ENCODE results near the gene BCL11B. TPM values are rescaled to one million over a fixed set of nuclear protein-coding genes. Genes with fewer than 3 reads are reported as not detected.

BCL11B gene
- total and polyA plus RNA-seq, 10 of the 15 experiments (the other 5 are each of a cell fraction or from before 2014, with no cell fraction given) = 0.38 to 5.5 (median 1.3) TPM

GRCh38 chr14:99141236-99141635, 130.8 kb downstream of the BCL11B start:
- no peak overlapping the region for H3K27ac ChIP-seq (ENCODE audit: control insufficient read depth, insufficient read depth)
- CTCF ChIA-PET = no interaction called here
- no peaks in the 10 kb centered on the region for H3K79me2 ChIP-seq (ENCODE audit: control insufficient read depth, insufficient read depth, low read length)
- no TSS peak for BruUV-seq (replicated peaks)
- 35% methylated on average over 7 of the region's 7 CpGs for WGBS (ENCODE audit: insufficient coverage, insufficient replicate concordance, low lambda C conversion rate, missing lambda C conversion rate)
- RAD21 ChIA-PET (ENCODE audit: unreplicated experiment) = no interaction called here
- no peaks in the 10 kb centered on the region; the same call in 2 of the 3 replicates for H3K9me3 ChIP-seq (replicated peaks; ENCODE audit: control insufficient read depth, insufficient read depth, low read length)
- H2AFZ ChIP-seq (ENCODE audit: control insufficient read depth, low read depth, low read length) = no peak overlapping the region
- H3K4me3 ChIP-seq = no peak overlapping the region
- intact Hi-C loops (cut with micrococcal nuclease; ENCODE audit: unreplicated experiment) = no loop called here
- DNase-seq (ENCODE audit: low read depth, low spot score) = no peak
- no peak for FAIRE-seq
- SMC1A ChIA-PET (ENCODE audit: uncharacterized antibody, unreplicated experiment) = no interaction called here
- H3K4me1 ChIP-seq (ENCODE audit: control insufficient read depth, insufficient read depth, low read length) = no peaks in the 10 kb centered on the region
- POLR2A ChIA-PET = no interaction called here
- ATAC-seq = no peak
- H3K27me3 ChIP-seq (replicated peaks in 1 of 2; ENCODE audit: control insufficient read depth in 2 of 2, insufficient read depth in 2 of 2, low read length in 1 of 2) = no peaks in the 10 kb centered on the region
- H3K4me2 ChIP-seq (ENCODE audit: control insufficient read depth, insufficient read depth) = no peak overlapping the region
- in situ Hi-C loops (cut with MboI) = no loop called here
- no peak overlapping the region for H3K9ac ChIP-seq (ENCODE audit: control insufficient read depth, insufficient read depth, low read length)
- H3K36me3 ChIP-seq (ENCODE audit: control insufficient read depth in 2 of 2, insufficient read depth in 2 of 2, low read length in 1 of 2) = no peaks in the 10 kb centered on the region
- no peak for TF ChIP-seq MYB (IDR thresholded peaks at IDR 0.05; ENCODE audit: borderline replicate concordance, low read depth, low read length)
- no peak for TF ChIP-seq TARDBP (IDR thresholded peaks at IDR 0.05; ENCODE audit: borderline replicate concordance)
- TF ChIP-seq YY1 (IDR thresholded peaks at IDR 0.05; ENCODE audit: low read depth, low read length) = no peak
- TF ChIP-seq CHD4 (IDR thresholded peaks at IDR 0.05) = no peak
- TF ChIP-seq SMAD5 (IDR thresholded peaks at IDR 0.05; ENCODE audit: low read depth) = no peak
- TF ChIP-seq RAD51 (IDR thresholded peaks at IDR 0.05) = no peak
- TF ChIP-seq JUNB (IDR thresholded peaks at IDR 0.05) = no peak
- TF ChIP-seq CBX5 (IDR thresholded peaks at IDR 0.05; ENCODE audit: low read depth) = no peak
- no peak for TF ChIP-seq POLR2AphosphoS2 (IDR thresholded peaks at IDR 0.05; ENCODE audit: low read depth, low read length)
- TF ChIP-seq, protein P1, sequence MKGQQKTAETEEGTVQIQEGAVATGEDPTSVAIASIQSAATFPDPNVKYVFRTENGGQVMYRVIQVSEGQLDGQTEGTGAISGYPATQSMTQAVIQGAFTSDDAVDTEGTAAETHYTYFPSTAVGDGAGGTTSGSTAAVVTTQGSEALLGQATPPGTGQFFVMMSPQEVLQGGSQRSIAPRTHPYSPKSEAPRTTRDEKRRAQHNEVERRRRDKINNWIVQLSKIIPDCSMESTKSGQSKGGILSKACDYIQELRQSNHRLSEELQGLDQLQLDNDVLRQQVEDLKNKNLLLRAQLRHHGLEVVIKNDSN (IDR thresholded peaks at IDR 0.05; ENCODE audit: borderline replicate concordance, extremely low read length, insufficient read depth, low read depth, low read length) = no peak
- no peak for TF ChIP-seq SUZ12 (IDR thresholded peaks at IDR 0.05; ENCODE audit: unreplicated experiment)
- TF ChIP-seq SMARCA5 (IDR thresholded peaks at IDR 0.05) = no peak
- TF ChIP-seq, protein P2, sequence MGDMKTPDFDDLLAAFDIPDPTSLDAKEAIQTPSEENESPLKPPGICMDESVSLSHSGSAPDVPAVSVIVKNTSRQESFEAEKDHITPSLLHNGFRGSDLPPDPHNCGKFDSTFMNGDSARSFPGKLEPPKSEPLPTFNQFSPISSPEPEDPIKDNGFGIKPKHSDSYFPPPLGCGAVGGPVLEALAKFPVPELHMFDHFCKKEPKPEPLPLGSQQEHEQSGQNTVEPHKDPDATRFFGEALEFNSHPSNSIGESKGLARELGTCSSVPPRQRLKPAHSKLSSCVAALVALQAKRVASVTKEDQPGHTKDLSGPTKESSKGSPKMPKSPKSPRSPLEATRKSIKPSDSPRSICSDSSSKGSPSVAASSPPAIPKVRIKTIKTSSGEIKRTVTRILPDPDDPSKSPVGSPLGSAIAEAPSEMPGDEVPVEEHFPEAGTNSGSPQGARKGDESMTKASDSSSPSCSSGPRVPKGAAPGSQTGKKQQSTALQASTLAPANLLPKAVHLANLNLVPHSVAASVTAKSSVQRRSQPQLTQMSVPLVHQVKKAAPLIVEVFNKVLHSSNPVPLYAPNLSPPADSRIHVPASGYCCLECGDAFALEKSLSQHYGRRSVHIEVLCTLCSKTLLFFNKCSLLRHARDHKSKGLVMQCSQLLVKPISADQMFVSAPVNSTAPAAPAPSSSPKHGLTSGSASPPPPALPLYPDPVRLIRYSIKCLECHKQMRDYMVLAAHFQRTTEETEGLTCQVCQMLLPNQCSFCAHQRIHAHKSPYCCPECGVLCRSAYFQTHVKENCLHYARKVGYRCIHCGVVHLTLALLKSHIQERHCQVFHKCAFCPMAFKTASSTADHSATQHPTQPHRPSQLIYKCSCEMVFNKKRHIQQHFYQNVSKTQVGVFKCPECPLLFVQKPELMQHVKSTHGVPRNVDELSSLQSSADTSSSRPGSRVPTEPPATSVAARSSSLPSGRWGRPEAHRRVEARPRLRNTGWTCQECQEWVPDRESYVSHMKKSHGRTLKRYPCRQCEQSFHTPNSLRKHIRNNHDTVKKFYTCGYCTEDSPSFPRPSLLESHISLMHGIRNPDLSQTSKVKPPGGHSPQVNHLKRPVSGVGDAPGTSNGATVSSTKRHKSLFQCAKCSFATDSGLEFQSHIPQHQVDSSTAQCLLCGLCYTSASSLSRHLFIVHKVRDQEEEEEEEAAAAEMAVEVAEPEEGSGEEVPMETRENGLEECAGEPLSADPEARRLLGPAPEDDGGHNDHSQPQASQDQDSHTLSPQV (IDR thresholded peaks at IDR 0.05) = no peak
- TF ChIP-seq POU2F2 (IDR thresholded peaks at IDR 0.05; ENCODE audit: borderline replicate concordance, low read depth, low read length) = no peak
- TF ChIP-seq NRF1 (conservative IDR thresholded peaks at IDR 0.05; ENCODE audit: low read depth, low read length) = no peak
- no peak for TF ChIP-seq HDAC2 (IDR thresholded peaks at IDR 0.05)
- TF ChIP-seq CREB1 (IDR thresholded peaks at IDR 0.05; ENCODE audit: low read depth) = no peak
- TF ChIP-seq, protein P3, sequence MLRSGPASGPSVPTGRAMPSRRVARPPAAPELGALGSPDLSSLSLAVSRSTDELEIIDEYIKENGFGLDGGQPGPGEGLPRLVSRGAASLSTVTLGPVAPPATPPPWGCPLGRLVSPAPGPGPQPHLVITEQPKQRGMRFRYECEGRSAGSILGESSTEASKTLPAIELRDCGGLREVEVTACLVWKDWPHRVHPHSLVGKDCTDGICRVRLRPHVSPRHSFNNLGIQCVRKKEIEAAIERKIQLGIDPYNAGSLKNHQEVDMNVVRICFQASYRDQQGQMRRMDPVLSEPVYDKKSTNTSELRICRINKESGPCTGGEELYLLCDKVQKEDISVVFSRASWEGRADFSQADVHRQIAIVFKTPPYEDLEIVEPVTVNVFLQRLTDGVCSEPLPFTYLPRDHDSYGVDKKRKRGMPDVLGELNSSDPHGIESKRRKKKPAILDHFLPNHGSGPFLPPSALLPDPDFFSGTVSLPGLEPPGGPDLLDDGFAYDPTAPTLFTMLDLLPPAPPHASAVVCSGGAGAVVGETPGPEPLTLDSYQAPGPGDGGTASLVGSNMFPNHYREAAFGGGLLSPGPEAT (IDR thresholded peaks at IDR 0.05; ENCODE audit: low read depth) = no peak
- no peaks in the 10 kb centered on the region for H4K20me1 ChIP-seq (ENCODE audit: control insufficient read depth, insufficient read depth)
